Mesangial cell (primary cell): ENCODE measurements around the gene OR4A15. TPM values are rescaled to one million over a fixed set of nuclear protein-coding genes. Genes with fewer than 3 reads are reported as not detected.

Experiments used
- total RNA-seq: library from RNA; depleted of rRNA; stranded (reverse); fragments of >200 nt; gene quantifications from 2 replicates; pipeline ENCODE4 v1.2.3, GENCODE V29; 2015

Gene OR4A15
- total RNA-seq = not detected in 2 replicates

GRCh38 chr11:55367674-55368073 lies at the start of gene OR4A15:
OR4A15 (plus strand) TSS chr11:55367974; CDS start chr11:55367974, 0 bp downstream.

GRCh38 chr11:55342901-55343300 lies 24.9 kb upstream of the OR4A15 start, which contains the start of gene OR4A16:
OR4A16 (plus strand) TSS chr11:55343201; CDS start chr11:55343201, 0 bp downstream.

Other genes starting within 250 kb of the OR4A15 start
- gene TRIM48, start 105.8 kb upstream of the OR4A15 start, total RNA-seq = not detected in 2 replicates
- gene OR4A16, start 24.8 kb upstream of the OR4A15 start, total RNA-seq = not detected in 2 replicates
- not detected in 2 replicates for gene OR4C15, start 186.5 kb downstream of the OR4A15 start, total RNA-seq
- gene OR4C16, start 204.2 kb downstream of the OR4A15 start, total RNA-seq = not detected in 2 replicates
- not detected in 2 replicates for gene OR4C11, start 239.7 kb downstream of the OR4A15 start, total RNA-seq